DND-41 (cell line): ENCODE results near the gene CTAGE15.
"Not testable (repeated sequence)": the region's sequence is repeated elsewhere in the genome, so short reads cannot be mapped to it uniquely, and the experiment has no call there.

Experiments used
- ATAC-seq: fragments of 200-7000 bp; cut with Tn5 transposase; 3 replicates; pipeline ENCODE4 v1.9.1; 2021; ENCODE audit warnings: low read depth; ENCODE audit not compliant: insufficient read depth
- DNase-seq: peaks from one replicate; pipeline ENCODE4 v3.0.0-alpha.2; 2020
- H2AFZ ChIP-seq: 2 replicates; pipeline ENCODE4 v1.6.0; 2012; ENCODE audit warnings: low read depth, low read length
- H3K27ac ChIP-seq: 2 replicates; pipeline ENCODE4 v1.5.1; 2012; ENCODE audit warnings: low read length, inconsistent platforms
- H3K27me3 ChIP-seq: fragments of 200-600 bp; sonication (generic); 2 replicates; pipeline ENCODE4 v1.6.0; 2012; ENCODE audit warnings: low read length, mild to moderate bottlenecking, inconsistent platforms; ENCODE audit not compliant: insufficient read depth, poor library complexity
- H3K36me3 ChIP-seq: 2 replicates; pipeline ENCODE4 v1.5.1; 2012; ENCODE audit warnings: low read length, inconsistent platforms; ENCODE audit not compliant: insufficient read depth
- H3K4me1 ChIP-seq: 2 replicates; pipeline ENCODE4 v1.5.1; 2012; ENCODE audit warnings: mild to moderate bottlenecking, low read length; ENCODE audit not compliant: insufficient read depth
- H3K4me2 ChIP-seq: 2 replicates; pipeline ENCODE4 v1.6.0; 2012; ENCODE audit warnings: mild to moderate bottlenecking, moderate library complexity, low read length, inconsistent platforms; ENCODE audit not compliant: insufficient read depth
- H3K4me3 ChIP-seq, 2 experiments: fragments of 200-600 bp in 1 of 2; shearing (Covaris generic) in 1 of 2; 2 replicates each; pipeline ENCODE4 v1.5.1; 2012 to 2016; ENCODE audit warnings: inconsistent platforms in 2 of 2, low read length in 2 of 2, mild to moderate bottlenecking in 2 of 2, low read depth in 1 of 2, moderate library complexity in 1 of 2
- H3K79me2 ChIP-seq: 2 replicates; pipeline ENCODE4 v1.6.0; 2012; ENCODE audit warnings: low read length, inconsistent platforms; ENCODE audit not compliant: insufficient read depth
- H3K9ac ChIP-seq: 2 replicates; pipeline ENCODE4 v1.6.0; 2012; ENCODE audit warnings: low read depth, mild to moderate bottlenecking, inconsistent platforms, low read length, moderate library complexity
- H3K9me3 ChIP-seq: 2 replicates; pipeline ENCODE4 v1.5.1; 2012; ENCODE audit warnings: low read length, moderate library complexity, mild to moderate bottlenecking, inconsistent platforms; ENCODE audit not compliant: insufficient read depth, severe bottlenecking
- H4K20me1 ChIP-seq: 2 replicates; pipeline ENCODE4 v1.6.0; 2012; ENCODE audit warnings: low read length; ENCODE audit not compliant: insufficient read depth

The CTAGE15 gene

DNA sequence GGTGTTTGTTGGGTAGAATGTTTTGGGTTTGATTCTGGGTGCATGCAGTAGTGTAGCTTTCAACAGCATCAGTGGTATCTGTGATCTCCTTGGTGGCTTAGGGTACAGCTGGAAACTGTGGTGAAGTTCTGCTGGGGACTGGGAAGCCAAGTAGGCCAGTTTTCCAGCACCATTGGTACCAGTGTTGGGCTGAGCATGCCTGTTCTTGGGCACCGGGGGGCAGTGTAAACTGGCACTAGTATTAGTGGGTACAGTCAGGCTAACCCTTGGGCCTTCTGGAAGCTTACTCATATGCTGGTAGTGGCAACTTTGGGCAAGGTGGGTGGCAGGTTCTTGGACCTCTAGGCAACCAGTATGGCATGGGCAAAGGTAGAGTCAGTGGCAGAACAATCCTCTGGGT lies 15.6 kb upstream of the CTAGE15 start:
- not testable (repeated sequence) for H3K4me3 ChIP-seq, H3K79me2 ChIP-seq, H3K4me1 ChIP-seq, H3K9ac ChIP-seq, H3K4me2 ChIP-seq, H3K36me3 ChIP-seq, H4K20me1 ChIP-seq, H3K27me3 ChIP-seq, DNase-seq, H3K9me3 ChIP-seq, H2AFZ ChIP-seq, H3K27ac ChIP-seq, ATAC-seq

DNA sequence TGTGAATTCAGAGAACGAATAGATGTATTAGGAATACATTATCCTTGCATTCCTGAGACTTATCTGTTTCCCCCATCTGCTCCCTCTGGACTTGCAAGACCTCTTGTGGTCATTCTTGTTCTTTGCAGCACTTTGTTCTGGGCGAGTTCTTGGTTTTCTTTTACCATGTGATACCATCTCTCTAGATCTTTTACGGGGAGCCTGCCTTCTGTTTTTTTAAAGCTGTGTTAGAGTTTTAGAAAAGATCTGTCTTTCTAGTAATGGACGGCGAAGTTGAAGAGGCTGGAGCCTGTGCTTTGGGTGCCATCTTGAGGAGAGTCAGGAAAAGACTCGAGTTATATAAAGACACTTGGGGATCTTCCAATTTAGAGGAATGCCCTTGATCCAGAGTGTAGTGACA lies 8.3 kb upstream of the CTAGE15 start:
- not testable (repeated sequence) for DNase-seq, H3K4me1 ChIP-seq, H3K4me3 ChIP-seq, H3K27ac ChIP-seq, H2AFZ ChIP-seq, H3K9ac ChIP-seq, H3K27me3 ChIP-seq, H3K4me2 ChIP-seq, H4K20me1 ChIP-seq, H3K79me2 ChIP-seq, H3K36me3 ChIP-seq, H3K9me3 ChIP-seq
- 0 out of 3 replicates have a peak, but pooled peaks have one; percentile 33 for ATAC-seq

DNA sequence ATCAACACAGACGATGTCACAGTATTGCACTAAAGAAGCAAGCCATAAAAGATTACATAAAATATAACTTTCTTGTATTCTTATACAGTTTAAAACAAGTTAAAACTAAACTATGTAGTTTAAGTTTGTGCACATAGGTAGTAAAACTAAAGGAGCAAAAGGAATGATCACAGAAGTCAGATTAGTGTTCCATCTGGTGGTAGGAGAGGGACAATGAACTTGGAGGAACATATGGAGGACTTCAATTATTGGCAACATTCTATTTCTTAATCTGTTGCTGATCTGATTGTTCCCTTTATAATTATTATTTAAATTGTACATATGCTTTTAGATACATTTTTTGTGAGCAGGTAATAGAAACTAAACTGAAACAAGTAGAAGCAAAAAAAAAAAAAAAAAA lies 5.6 kb upstream of the CTAGE15 start:
- not testable (repeated sequence) for H3K4me3 ChIP-seq, H3K4me2 ChIP-seq, H3K9me3 ChIP-seq, H3K79me2 ChIP-seq, DNase-seq, H2AFZ ChIP-seq, H3K9ac ChIP-seq, ATAC-seq, H3K27me3 ChIP-seq, H3K27ac ChIP-seq, H4K20me1 ChIP-seq, H3K36me3 ChIP-seq, H3K4me1 ChIP-seq

DNA sequence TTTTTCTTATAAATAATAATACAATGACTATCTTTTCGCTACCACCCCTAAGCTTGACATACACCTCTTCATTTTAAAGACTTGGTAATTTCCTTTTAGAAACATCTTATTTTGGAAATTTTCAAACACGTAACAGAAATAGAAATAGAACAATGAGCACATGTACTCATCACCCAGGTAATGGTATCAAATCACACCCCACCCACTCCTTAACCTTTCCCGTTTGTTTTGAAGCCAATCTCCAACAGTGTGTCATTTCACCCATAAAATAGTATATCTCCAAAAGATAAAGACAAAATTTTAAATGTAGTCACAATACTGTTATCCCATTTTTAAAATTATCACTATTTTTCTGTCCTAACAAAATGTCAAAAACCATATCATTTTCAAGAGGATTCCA lies 16.6 kb downstream of the CTAGE15 start:
- H3K9ac ChIP-seq, H3K9me3 ChIP-seq, H3K79me2 ChIP-seq, H2AFZ ChIP-seq, H3K27ac ChIP-seq, H3K4me3 ChIP-seq, ATAC-seq, H3K36me3 ChIP-seq, H4K20me1 ChIP-seq, H3K27me3 ChIP-seq, H3K4me1 ChIP-seq, H3K4me2 ChIP-seq, DNase-seq: not testable (repeated sequence)

DNA sequence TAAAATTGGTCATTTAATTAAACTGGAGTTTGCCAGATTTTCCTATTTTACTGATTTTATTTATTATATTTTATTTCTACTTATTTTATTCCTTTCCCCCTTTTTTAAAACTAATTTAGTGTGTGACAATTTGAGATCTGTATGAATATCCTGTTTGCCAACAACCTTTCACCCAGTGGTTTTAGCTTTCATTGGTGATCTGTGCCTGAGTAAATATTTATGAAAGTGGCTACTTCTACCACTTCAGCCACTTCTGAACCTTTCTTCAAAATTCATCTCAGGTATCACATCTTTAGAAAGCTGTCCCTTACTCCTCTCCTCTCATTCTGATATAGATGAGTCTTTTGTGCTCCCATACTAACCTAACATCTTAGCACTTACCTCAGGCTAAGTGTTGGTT lies 18.3 kb downstream of the CTAGE15 start:
- H3K9me3 ChIP-seq, ATAC-seq, H3K4me3 ChIP-seq, H3K27ac ChIP-seq, DNase-seq, H3K4me1 ChIP-seq, H3K36me3 ChIP-seq, H3K79me2 ChIP-seq, H2AFZ ChIP-seq, H3K9ac ChIP-seq, H3K4me2 ChIP-seq, H4K20me1 ChIP-seq, H3K27me3 ChIP-seq: not testable (repeated sequence)

DNA sequence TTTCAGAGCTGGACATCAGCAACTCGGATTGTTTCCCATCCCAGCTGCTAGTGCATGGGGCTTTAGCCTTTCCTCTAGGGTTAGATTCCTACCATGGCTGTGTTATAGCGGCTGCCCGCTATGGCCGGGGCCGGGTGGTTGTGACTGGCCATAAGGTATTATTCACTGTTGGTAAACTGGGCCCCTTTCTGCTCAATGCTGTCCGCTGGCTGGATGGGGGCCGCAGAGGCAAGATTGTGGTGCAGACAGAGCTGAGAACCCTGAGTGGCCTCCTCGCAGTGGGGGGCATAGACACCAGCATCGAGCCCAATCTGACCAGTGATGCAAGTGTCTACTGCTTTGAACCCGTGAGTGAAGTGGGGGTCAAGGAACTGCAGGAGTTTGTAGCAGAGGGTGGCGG lies 26.5 kb downstream of the CTAGE15 start:
- H3K27ac ChIP-seq, H3K36me3 ChIP-seq, H3K4me2 ChIP-seq, H3K9me3 ChIP-seq, H3K79me2 ChIP-seq, H3K4me3 ChIP-seq, H3K27me3 ChIP-seq, H3K4me1 ChIP-seq, DNase-seq, H4K20me1 ChIP-seq, H2AFZ ChIP-seq, ATAC-seq, H3K9ac ChIP-seq: not testable (repeated sequence)

DNA sequence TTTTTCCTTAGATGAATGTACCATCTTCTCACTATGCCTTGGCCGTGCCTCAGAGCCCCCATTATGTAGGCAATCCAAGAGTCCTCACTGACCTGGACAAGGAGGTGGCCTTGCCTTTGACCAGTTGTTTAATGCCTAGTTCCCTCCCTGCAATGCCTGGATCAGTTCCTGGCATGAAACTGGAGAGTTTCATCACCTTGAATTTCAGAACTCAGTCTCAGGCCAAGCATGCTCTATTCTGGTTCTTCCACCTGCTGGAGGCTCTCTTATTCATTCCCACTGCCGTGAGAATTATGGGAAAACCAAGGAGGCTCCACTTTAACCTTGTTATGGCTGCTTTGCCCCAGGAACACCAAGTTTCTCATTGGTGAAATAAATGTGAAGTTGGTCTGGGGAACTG lies 31.9 kb downstream of the CTAGE15 start:
- not testable (repeated sequence) for ATAC-seq, H3K4me3 ChIP-seq, H3K36me3 ChIP-seq, H3K9me3 ChIP-seq, H3K79me2 ChIP-seq, H3K27ac ChIP-seq, DNase-seq, H4K20me1 ChIP-seq, H3K9ac ChIP-seq, H3K4me2 ChIP-seq, H3K27me3 ChIP-seq, H3K4me1 ChIP-seq, H2AFZ ChIP-seq

DNA sequence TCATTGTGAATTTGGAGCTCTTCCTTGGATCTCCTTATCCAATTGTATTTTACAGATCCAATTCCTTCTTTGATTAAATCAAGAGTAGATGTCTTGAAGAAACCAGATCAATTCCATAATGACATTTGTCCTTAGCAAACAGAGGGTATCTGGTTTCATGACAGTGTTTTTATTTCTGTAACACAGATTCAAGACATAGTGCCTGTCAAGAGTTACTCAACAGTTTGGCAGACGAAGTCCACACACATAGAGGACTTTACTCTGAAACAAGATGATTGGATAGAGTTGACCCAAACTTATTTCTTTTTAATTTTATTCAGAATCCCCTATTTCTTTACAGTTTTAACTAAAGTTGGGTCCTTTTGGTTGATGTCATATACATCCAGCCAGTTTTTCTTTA lies 34.5 kb downstream of the CTAGE15 start:
- not testable (repeated sequence) for H2AFZ ChIP-seq, H3K27ac ChIP-seq, H3K9ac ChIP-seq, H3K79me2 ChIP-seq, H4K20me1 ChIP-seq, H3K27me3 ChIP-seq, H3K4me2 ChIP-seq, DNase-seq, H3K4me3 ChIP-seq, H3K36me3 ChIP-seq, ATAC-seq, H3K4me1 ChIP-seq, H3K9me3 ChIP-seq

DNA sequence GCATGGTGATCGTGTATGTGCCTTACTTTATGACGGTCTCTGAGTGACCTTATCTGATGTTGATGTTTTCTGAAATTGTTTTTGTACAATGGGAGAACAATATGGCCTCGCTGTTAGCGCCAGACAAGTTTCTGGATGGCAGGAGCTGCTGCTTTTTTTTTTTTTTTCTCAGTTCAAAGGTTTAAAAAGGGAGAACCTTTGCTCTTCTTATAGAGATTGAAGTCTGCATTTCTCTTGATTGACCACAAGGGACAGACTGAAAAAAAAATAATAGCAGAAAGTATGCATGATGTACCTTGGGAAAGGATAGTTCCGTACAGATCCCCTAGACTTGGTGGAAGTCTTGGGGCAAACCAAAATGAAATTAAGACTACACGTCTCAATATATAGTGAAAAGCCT lies 43.9 kb downstream of the CTAGE15 start:
- not testable (repeated sequence) for H3K27me3 ChIP-seq, H3K9ac ChIP-seq, H3K79me2 ChIP-seq, DNase-seq, H3K4me2 ChIP-seq, H3K4me1 ChIP-seq, H2AFZ ChIP-seq, H3K27ac ChIP-seq, H3K36me3 ChIP-seq, H4K20me1 ChIP-seq, H3K4me3 ChIP-seq, ATAC-seq, H3K9me3 ChIP-seq
